ENCODE results near the gene TCFL5.

DNA sequence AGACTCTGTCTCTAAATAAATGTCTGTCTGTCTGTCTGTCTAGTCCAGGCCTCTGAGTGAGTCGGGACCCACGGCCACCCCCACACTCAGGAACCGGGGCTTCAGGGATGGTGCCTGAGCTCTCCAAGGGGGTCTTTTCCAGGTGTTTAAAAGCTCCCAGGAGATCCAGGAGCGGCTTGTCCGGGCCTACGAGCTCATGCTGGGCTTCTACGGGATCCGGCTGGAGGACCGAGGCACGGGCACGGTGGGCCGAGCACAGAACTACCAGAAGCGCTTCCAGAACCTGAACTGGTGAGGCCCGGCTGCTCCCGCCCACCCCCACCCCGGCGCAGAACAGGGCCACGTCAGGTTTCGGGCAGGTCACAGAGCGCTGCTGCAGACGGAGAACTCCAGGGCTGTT is 50.3 kb downstream of the TCFL5 start:
- TF ChIP-seq CTCF (IDR thresholded peaks at IDR 0.05; ENCODE audit: low read depth, low read length) (no peak), EZH2phosphoT487 (IDR thresholded peaks at IDR 0.05; ENCODE audit: low read depth) (no peak)

Data from OCI-LY3 (cell line).